SH-SY5Y (cell line): ENCODE results near the gene WHRN.

Source experiments
- GATA2 ChIP-seq: IDR thresholded peaks from 2 replicates; pipeline ENCODE4 v1.6.1; 2011; ENCODE audit warnings: mild to moderate bottlenecking, low read depth, low read length
- GATA3 ChIP-seq: IDR thresholded peaks from 2 replicates; pipeline ENCODE4 v1.6.1; 2011; ENCODE audit warnings: low read depth, mild to moderate bottlenecking, low read length, moderate library complexity

DNA sequence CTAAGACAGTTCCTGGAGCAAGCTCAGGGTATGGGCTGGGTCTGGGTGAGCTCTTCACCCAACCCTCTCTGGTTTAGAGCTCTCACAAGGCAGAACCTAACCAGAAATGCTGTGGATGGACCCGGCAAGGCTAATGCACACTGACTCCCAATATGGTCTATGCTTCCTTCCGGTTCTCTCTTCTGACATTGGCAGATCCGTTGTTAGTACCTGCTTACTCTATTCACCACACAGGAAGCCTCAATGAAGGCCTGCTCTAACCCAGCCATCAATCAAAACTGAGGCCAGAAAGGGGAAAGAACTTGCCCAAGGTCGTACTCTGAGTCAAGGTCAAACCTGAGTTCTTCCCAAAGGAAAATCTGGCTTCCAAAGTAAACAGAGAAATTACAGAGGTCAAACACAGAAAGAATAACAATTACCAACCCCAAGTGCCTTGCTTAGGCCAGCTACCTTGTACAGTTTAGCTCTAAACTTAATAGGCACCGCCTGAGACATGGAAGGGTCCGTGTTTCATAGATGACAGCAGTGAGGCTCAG, 71.5 kb downstream of the WHRN start:
- TF ChIP-seq GATA3 (no peak), GATA2 (no peak)
